Keratinocyte (primary cell): ENCODE data around the gene ACSF3. TPM values are rescaled to one million over a fixed set of nuclear protein-coding genes. Genes with fewer than 3 reads are reported as not detected.

Experiments
- DNase-seq: peaks from one replicate; pipeline ENCODE4 v3.0.0-alpha.2; 2011; ENCODE audit warnings: low read depth, missing footprints, low spot score
- FAIRE-seq: peaks from 2 replicates; lab custom pipeline; 2011; peaks lifted over from hg19 to GRCh38; lab: Jason Lieb, UNC
- H2AFZ ChIP-seq: 2 replicates; pipeline ENCODE4 v1.6.0; 2012; ENCODE audit warnings: low read length, control low read depth, inconsistent platforms; ENCODE audit not compliant: control insufficient read depth
- H3K27ac ChIP-seq: 2 replicates; pipeline ENCODE4 v1.5.1; 2011; ENCODE audit warnings: low read length; ENCODE audit not compliant: control insufficient read depth, insufficient read depth
- H3K27me3 ChIP-seq: 3 replicates; pipeline ENCODE4 v1.6.0; 2011; ENCODE audit warnings: low read length; ENCODE audit not compliant: control insufficient read depth, insufficient read depth; ENCODE audit errors: extremely low read depth
- H3K36me3 ChIP-seq, 2 experiments: 2 replicates in 1 of 2; 3 replicates in 1 of 2; pipeline ENCODE4 v1.5.1; 2011; ENCODE audit warnings: low read length in 2 of 2, mild to moderate bottlenecking in 1 of 2; ENCODE audit not compliant: control insufficient read depth in 2 of 2, insufficient read depth in 2 of 2; ENCODE audit errors: extremely low read depth in 1 of 2
- H3K4me1 ChIP-seq: 3 replicates; pipeline ENCODE4 v1.5.1; 2011; ENCODE audit warnings: low read length; ENCODE audit not compliant: control insufficient read depth, insufficient read depth; ENCODE audit errors: extremely low read depth
- H3K4me2 ChIP-seq: 3 replicates; pipeline ENCODE4 v1.6.0; 2011; ENCODE audit warnings: low read depth, low read length; ENCODE audit not compliant: control insufficient read depth, insufficient read depth; ENCODE audit errors: extremely low read depth
- H3K4me3 ChIP-seq, 3 experiments: fragments of 200-600 bp in 1 of 3; sonication (generic) in 1 of 3; 2 replicates in 2 of 3; 3 replicates in 1 of 3; pipeline ENCODE4 v1.5.1; 2011 to 2016; ENCODE audit warnings: low read length in 3 of 3, mild to moderate bottlenecking in 3 of 3, control low read depth in 2 of 3, inconsistent platforms in 1 of 3, low read depth in 1 of 3, mixed read lengths in 1 of 3, mixed run types in 1 of 3, moderate library complexity in 1 of 3; ENCODE audit not compliant: control insufficient read depth in 2 of 3, insufficient read depth in 2 of 3; ENCODE audit errors: extremely low read depth in 1 of 3
- H3K79me2 ChIP-seq: 2 replicates; pipeline ENCODE4 v1.6.0; 2012; ENCODE audit warnings: low read length; ENCODE audit not compliant: control insufficient read depth, insufficient read depth
- H3K9ac ChIP-seq: 3 replicates; pipeline ENCODE4 v1.6.0; 2011; ENCODE audit warnings: low read length; ENCODE audit not compliant: control insufficient read depth, insufficient read depth; ENCODE audit errors: extremely low read depth
- H3K9me1 ChIP-seq: 3 replicates; pipeline ENCODE4 v1.6.0; 2011; ENCODE audit warnings: low read length; ENCODE audit not compliant: control insufficient read depth, insufficient read depth; ENCODE audit errors: extremely low read depth
- H3K9me3 ChIP-seq: 2 replicates; pipeline ENCODE4 v1.5.1; 2012; ENCODE audit warnings: low read depth, low read length; ENCODE audit not compliant: control insufficient read depth
- H4K20me1 ChIP-seq: 3 replicates; pipeline ENCODE4 v1.6.0; 2011; ENCODE audit warnings: low read length; ENCODE audit not compliant: control insufficient read depth, insufficient read depth; ENCODE audit errors: extremely low read depth
- EZH2 ChIP-seq: IDR thresholded peaks from one replicate; pipeline ENCODE4 v1.6.1; 2012; ENCODE audit warnings: inconsistent platforms, mild to moderate bottlenecking, low read length, moderate library complexity
- dilution Hi-C: fragments of 300-500 bp; cut with MboI; formaldehyde crosslinking; loops from one replicate; pipeline ENCODE4 v1.7.0; 2020; ENCODE audit warnings: low sequenced_read_pairs; ENCODE audit not compliant: extremely low pct_ligation_motif_present
- polyA plus RNA-seq, 5 experiments: library from polyadenylated mRNA; depleted of rRNA in 3 of 5; stranded (reverse) in 3 of 5; stranded (forward) in 1 of 5; unstranded in 1 of 5; fragments of >200 nt; gene quantifications; 1 replicate in 1 of 5; 2 replicates in 3 of 5; 3 replicates in 1 of 5; pipeline versions ENCODE4 v1.2.1 to v1.2.3, GENCODE V29; 2011 to 2012; ENCODE audit warnings: missing spikeins in 2 of 5, low read depth in 1 of 5, low replicate concordance in 1 of 5
- TF ChIP-seq, protein P1 (sequence below), 3 experiments: IDR thresholded peaks in 1 of 3; conservative IDR thresholded peaks in 1 of 3; optimal IDR thresholded peaks in 1 of 3; 2 replicates in 2 of 3; 3 replicates in 1 of 3; pipeline versions ENCODE3 to v1.5.1; 2011; ENCODE audit warnings: low read length in 3 of 3, mild to moderate bottlenecking in 3 of 3, moderate library complexity in 2 of 3, control low read depth in 1 of 3, inconsistent platforms in 1 of 3; ENCODE audit not compliant: insufficient read depth in 2 of 3; ENCODE audit errors: extremely low read depth in 1 of 3

ACSF3 gene
- polyA plus RNA-seq, 1 donor (not counting 4 experiments of a cell fraction or from before 2014, with no cell fraction given) = 13.4 TPM

DNA sequence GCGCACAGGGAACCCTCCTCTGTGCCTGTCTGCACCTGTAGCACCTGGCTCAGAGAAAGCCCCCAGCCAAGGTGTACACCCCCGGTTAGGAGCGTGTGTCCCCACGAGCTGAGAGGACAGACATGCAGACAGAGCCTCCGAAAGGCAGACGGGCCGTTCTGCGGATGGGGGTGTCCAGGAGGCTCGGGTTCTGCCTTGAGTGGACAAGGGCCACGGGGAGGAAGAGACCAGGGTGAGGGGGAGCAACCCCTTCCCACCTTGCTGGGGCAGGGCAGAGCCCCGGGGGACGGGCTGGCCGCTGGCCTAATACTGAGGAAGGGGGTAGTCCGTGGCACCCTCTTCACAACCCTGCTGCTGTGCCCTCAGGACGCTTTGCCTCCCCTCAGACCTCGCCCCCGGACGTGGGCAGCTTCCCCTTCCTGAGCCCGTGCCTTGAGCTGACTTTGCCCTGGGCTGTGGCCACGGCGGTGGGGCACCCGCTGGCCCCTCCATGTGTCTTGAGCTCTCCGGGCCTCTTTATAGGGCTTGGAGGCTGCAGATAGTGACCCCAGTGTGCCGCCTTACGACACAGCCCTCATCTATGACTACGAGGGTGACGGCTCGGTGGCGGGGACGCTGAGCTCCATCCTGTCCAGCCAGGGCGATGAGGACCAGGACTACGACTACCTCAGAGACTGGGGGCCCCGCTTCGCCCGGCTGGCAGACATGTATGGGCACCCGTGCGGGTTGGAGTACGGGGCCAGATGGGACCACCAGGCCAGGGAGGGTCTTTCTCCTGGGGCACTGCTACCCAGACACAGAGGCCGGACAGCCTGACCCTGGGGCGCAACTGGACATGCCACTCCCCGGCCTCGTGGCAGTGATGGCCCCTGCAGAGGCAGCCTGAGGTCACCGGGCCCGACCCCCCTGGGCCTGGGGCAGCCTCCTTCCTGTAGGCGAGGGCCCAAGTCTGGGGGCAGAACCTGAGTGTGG lies 101.0 kb downstream of the ACSF3 start:
- DNase-seq = no peak
- dilution Hi-C loops = no loop called here

GRCh38 chr16:89195521-89196171 lies 102.0 kb downstream of the ACSF3 start:
- no peak for FAIRE-seq
- Histone ChIP-seq H3K27me3 (peaks cover 26% of the 10 kb centered on the region), H3K27ac (no peak overlapping the region), H3K36me3 (no peaks in the 10 kb centered on the region), H4K20me1 (no peaks in the 10 kb centered on the region), H3K9me1 (no peaks in the 10 kb centered on the region), H3K9me3 (no peaks in the 10 kb centered on the region), H2AFZ (no peak overlapping the region), H3K9ac (no peak overlapping the region), H3K4me1 (no peaks in the 10 kb centered on the region), H3K4me2 (no peak overlapping the region), H3K4me3 (no peak overlapping the region), H3K79me2 (no peaks in the 10 kb centered on the region)
- dilution Hi-C loops = no loop called here
- no peak for DNase-seq
- TF ChIP-seq, protein P1, sequence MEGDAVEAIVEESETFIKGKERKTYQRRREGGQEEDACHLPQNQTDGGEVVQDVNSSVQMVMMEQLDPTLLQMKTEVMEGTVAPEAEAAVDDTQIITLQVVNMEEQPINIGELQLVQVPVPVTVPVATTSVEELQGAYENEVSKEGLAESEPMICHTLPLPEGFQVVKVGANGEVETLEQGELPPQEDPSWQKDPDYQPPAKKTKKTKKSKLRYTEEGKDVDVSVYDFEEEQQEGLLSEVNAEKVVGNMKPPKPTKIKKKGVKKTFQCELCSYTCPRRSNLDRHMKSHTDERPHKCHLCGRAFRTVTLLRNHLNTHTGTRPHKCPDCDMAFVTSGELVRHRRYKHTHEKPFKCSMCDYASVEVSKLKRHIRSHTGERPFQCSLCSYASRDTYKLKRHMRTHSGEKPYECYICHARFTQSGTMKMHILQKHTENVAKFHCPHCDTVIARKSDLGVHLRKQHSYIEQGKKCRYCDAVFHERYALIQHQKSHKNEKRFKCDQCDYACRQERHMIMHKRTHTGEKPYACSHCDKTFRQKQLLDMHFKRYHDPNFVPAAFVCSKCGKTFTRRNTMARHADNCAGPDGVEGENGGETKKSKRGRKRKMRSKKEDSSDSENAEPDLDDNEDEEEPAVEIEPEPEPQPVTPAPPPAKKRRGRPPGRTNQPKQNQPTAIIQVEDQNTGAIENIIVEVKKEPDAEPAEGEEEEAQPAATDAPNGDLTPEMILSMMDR (optimal IDR thresholded peaks at IDR 0.05 in 1 of 3, IDR thresholded peaks at IDR 0.05 in 1 of 3, conservative IDR thresholded peaks at IDR 0.05 in 1 of 3; ENCODE audit: extremely low read depth in 1 of 3, insufficient read depth in 2 of 3, low read length in 3 of 3) = no peak
- no peak for TF ChIP-seq EZH2

More for the DNA sequence above, 101.0 kb downstream of the ACSF3 start:
- Histone ChIP-seq H3K9me1 (no peaks in the 10 kb centered on the region), H3K36me3 (no peaks in the 10 kb centered on the region), H2AFZ (no peak overlapping the region), H3K9me3 (no peaks in the 10 kb centered on the region), H3K4me1 (no peaks in the 10 kb centered on the region), H4K20me1 (peaks cover 3% of the 10 kb centered on the region), H3K9ac (no peak overlapping the region), H3K4me2 (no peak overlapping the region), H3K4me3 (no peak overlapping the region), H3K27ac (no peak overlapping the region), H3K27me3 (peaks cover 16% of the 10 kb centered on the region), H3K79me2 (no peaks in the 10 kb centered on the region)
- TF ChIP-seq, protein P1 (optimal IDR thresholded peaks at IDR 0.05 in 1 of 3, IDR thresholded peaks at IDR 0.05 in 1 of 3, conservative IDR thresholded peaks at IDR 0.05 in 1 of 3; ENCODE audit: extremely low read depth in 1 of 3, insufficient read depth in 2 of 3, low read length in 3 of 3) = no peak
- TF ChIP-seq EZH2 = no peak
- FAIRE-seq = no peak
